Neural cell (in vitro differentiated cells): ENCODE results near the gene PLEKHA8. TPM values are rescaled to one million over a fixed set of nuclear protein-coding genes. Genes with fewer than 3 reads are reported as not detected.

Experiments used
- H2AFZ ChIP-seq: fragments of 200-600, 300-800 bp; sonication (generic), shearing (Covaris generic); 2 replicates; pipeline ENCODE4 v1.6.0; 2014; ENCODE audit warnings: low read depth, mild to moderate bottlenecking, antibody characterized with exemption, low read length, moderate library complexity
- H3F3A ChIP-seq: fragments of 200-600 bp; shearing (Covaris generic); 2 replicates; pipeline ENCODE4 v1.6.1; 2016; ENCODE audit warnings: mild to moderate bottlenecking, moderate library complexity, mixed read lengths, antibody characterized with exemption, low read length; ENCODE audit not compliant: insufficient read depth, poor library complexity, severe bottlenecking
- H3K27ac ChIP-seq: fragments of 200-600, 300-800 bp; sonication (generic), shearing (Covaris generic); 2 replicates; pipeline ENCODE4 v1.5.1; 2014; ENCODE audit warnings: mild to moderate bottlenecking, low read length, moderate library complexity
- H3K27me3 ChIP-seq: fragments of 300-800, 200-600 bp; sonication (generic), shearing (Covaris generic); 2 replicates; pipeline ENCODE4 v1.6.0; 2014; ENCODE audit warnings: mild to moderate bottlenecking, low read depth, low read length, moderate library complexity; ENCODE audit not compliant: insufficient read depth
- H3K36me3 ChIP-seq: fragments of 300-800, 200-600 bp; sonication (generic), shearing (Covaris generic); 2 replicates; pipeline ENCODE4 v1.5.1; 2014; ENCODE audit warnings: mild to moderate bottlenecking, antibody characterized with exemption, low read length, moderate library complexity; ENCODE audit not compliant: insufficient read depth
- H3K4me2 ChIP-seq: fragments of 300-800, 200-600 bp; sonication (generic), shearing (Covaris generic); 2 replicates; pipeline ENCODE4 v1.6.0; 2014; ENCODE audit warnings: mild to moderate bottlenecking, low read length
- H3K4me3 ChIP-seq: fragments of 300-800, 200-600 bp; sonication (generic), shearing (Covaris generic); 2 replicates; pipeline ENCODE4 v1.5.1; 2014; ENCODE audit warnings: mild to moderate bottlenecking, low read length, moderate library complexity
- H3K79me2 ChIP-seq: fragments of 200-600 bp; shearing (Covaris generic); replicated peaks from 2 replicates; pipeline ENCODE4 v1.6.0; 2014; ENCODE audit warnings: mild to moderate bottlenecking, low read length, moderate library complexity; ENCODE audit not compliant: insufficient read depth
- H3K9ac ChIP-seq: fragments of 300-800, 200-600 bp; sonication (generic), shearing (Covaris generic); 2 replicates; pipeline ENCODE4 v1.6.1; 2016; ENCODE audit warnings: mild to moderate bottlenecking, low read length, mixed read lengths
- H3K9me2 ChIP-seq: fragments of 200-600 bp; shearing (Covaris generic); 2 replicates; pipeline ENCODE4 v1.6.1; 2016; ENCODE audit warnings: mild to moderate bottlenecking, low read length, mixed read lengths; ENCODE audit not compliant: insufficient read depth
- H3K9me3 ChIP-seq: fragments of 200-600, 300-800 bp; sonication (generic), shearing (Covaris generic); 2 replicates; pipeline ENCODE4 v1.6.1; 2016; ENCODE audit warnings: mild to moderate bottlenecking, mixed run types, low read length, moderate library complexity, mixed read lengths
- H4K20me1 ChIP-seq: fragments of 200-600 bp; shearing (Covaris generic); 2 replicates; pipeline ENCODE4 v1.6.1; 2016; ENCODE audit warnings: mild to moderate bottlenecking, mixed run types; ENCODE audit not compliant: insufficient read depth
- CTCF ChIP-seq: fragments of 450-650 bp; IDR thresholded peaks from 2 replicates; pipeline ENCODE4 v1.5.1; 2014; ENCODE audit warnings: antibody characterized with exemption, mild to moderate bottlenecking, moderate library complexity; ENCODE audit not compliant: poor library complexity, severe bottlenecking
- EP300 ChIP-seq: fragments of 450-650 bp; conservative IDR thresholded peaks from 2 replicates; pipeline ENCODE4 v1.6.1; 2014; ENCODE audit warnings: antibody characterized with exemption, mild to moderate bottlenecking, moderate library complexity; ENCODE audit not compliant: poor library complexity, severe bottlenecking
- EZH2 ChIP-seq: fragments of 200-600, 300-800 bp; shearing (Covaris generic), sonication (generic); IDR thresholded peaks from 2 replicates; pipeline ENCODE4 v1.6.1; 2014; ENCODE audit warnings: antibody characterized with exemption, low read length, borderline replicate concordance, mild to moderate bottlenecking; ENCODE audit not compliant: insufficient read depth, poor library complexity, severe bottlenecking
- MXI1 ChIP-seq: fragments of 450-650 bp; conservative IDR thresholded peaks from 2 replicates; pipeline ENCODE4 v1.6.1; 2014; ENCODE audit warnings: antibody characterized with exemption, mild to moderate bottlenecking; ENCODE audit not compliant: poor library complexity, severe bottlenecking
- POLR2AphosphoS5 ChIP-seq: IDR thresholded peaks from 2 replicates; pipeline ENCODE4 v1.6.1; 2012
- RAD21 ChIP-seq: fragments of 450-650 bp; conservative IDR thresholded peaks from 2 replicates; pipeline ENCODE4 v1.6.1; 2014; ENCODE audit warnings: antibody characterized with exemption, mild to moderate bottlenecking, moderate library complexity
- SMC3 ChIP-seq: fragments of 450-650 bp; conservative IDR thresholded peaks from 2 replicates; pipeline ENCODE4 v1.6.1; 2014; ENCODE audit warnings: antibody characterized with exemption, mild to moderate bottlenecking, moderate library complexity; ENCODE audit not compliant: poor library complexity
- TAF1 ChIP-seq: IDR thresholded peaks from 2 replicates; pipeline ENCODE4 v1.6.1; 2012; ENCODE audit warnings: low read depth
- polyA plus RNA-seq: library from polyadenylated mRNA; depleted of rRNA; stranded (reverse); fragments of >200 nt; gene quantifications from 2 replicates; pipeline ENCODE4 v1.2.3, GENCODE V29; 2014
- TF ChIP-seq, protein P1 (sequence below): IDR thresholded peaks from 2 replicates; pipeline ENCODE4 v1.6.1; 2012; ENCODE audit warnings: borderline replicate concordance

Gene PLEKHA8
- polyA plus RNA-seq, 1 donor from 2014 or later = 43.1 TPM

- Histone ChIP-seq H4K20me1 (no peaks in the 10 kb centered on the region), H3K9ac (no peak overlapping the region), H3K79me2 (no peaks in the 10 kb centered on the region), H3K9me3 (no peaks in the 10 kb centered on the region), H3K9me2 (no peaks in the 10 kb centered on the region), H2AFZ (no peak overlapping the region), H3K27me3 (no peaks in the 10 kb centered on the region), H3F3A (no peaks in the 10 kb centered on the region), H3K36me3 (no peaks in the 10 kb centered on the region), H3K4me2 (no peak overlapping the region), H3K27ac (peak overlapping the region; percentile 40), H3K4me3 (peak overlapping the region; percentile 3)
- no peak for TF ChIP-seq MXI1
- TF ChIP-seq CTCF = peak; percentile 23
- TF ChIP-seq RAD21 = peak; percentile 16
- TF ChIP-seq EP300 = peak; percentile 14
Observed at GRCh38 chr7:30166155-30166840, 138.1 kb downstream of the PLEKHA8 start.

GRCh38 chr7:30166841-30167235 lies 138.6 kb downstream of the PLEKHA8 start:
- Histone ChIP-seq H3K27me3 (no peaks in the 10 kb centered on the region), H3F3A (no peaks in the 10 kb centered on the region), H2AFZ (no peak overlapping the region), H3K27ac (peak overlapping the region; percentile 40), H3K9ac (no peak overlapping the region), H3K79me2 (no peaks in the 10 kb centered on the region), H3K9me3 (no peaks in the 10 kb centered on the region), H3K36me3 (no peaks in the 10 kb centered on the region), H3K9me2 (no peaks in the 10 kb centered on the region), H4K20me1 (no peaks in the 10 kb centered on the region), H3K4me3 (peak overlapping the region; percentile 3), H3K4me2 (no peak overlapping the region)
- TF ChIP-seq SMC3 (no peak), MXI1 (no peak), POLR2AphosphoS5 (no peak), TAF1 (no peak), EZH2 (no peak), RAD21 (no peak), CTCF (no peak), EP300 (no peak)
- TF ChIP-seq, protein P1, sequence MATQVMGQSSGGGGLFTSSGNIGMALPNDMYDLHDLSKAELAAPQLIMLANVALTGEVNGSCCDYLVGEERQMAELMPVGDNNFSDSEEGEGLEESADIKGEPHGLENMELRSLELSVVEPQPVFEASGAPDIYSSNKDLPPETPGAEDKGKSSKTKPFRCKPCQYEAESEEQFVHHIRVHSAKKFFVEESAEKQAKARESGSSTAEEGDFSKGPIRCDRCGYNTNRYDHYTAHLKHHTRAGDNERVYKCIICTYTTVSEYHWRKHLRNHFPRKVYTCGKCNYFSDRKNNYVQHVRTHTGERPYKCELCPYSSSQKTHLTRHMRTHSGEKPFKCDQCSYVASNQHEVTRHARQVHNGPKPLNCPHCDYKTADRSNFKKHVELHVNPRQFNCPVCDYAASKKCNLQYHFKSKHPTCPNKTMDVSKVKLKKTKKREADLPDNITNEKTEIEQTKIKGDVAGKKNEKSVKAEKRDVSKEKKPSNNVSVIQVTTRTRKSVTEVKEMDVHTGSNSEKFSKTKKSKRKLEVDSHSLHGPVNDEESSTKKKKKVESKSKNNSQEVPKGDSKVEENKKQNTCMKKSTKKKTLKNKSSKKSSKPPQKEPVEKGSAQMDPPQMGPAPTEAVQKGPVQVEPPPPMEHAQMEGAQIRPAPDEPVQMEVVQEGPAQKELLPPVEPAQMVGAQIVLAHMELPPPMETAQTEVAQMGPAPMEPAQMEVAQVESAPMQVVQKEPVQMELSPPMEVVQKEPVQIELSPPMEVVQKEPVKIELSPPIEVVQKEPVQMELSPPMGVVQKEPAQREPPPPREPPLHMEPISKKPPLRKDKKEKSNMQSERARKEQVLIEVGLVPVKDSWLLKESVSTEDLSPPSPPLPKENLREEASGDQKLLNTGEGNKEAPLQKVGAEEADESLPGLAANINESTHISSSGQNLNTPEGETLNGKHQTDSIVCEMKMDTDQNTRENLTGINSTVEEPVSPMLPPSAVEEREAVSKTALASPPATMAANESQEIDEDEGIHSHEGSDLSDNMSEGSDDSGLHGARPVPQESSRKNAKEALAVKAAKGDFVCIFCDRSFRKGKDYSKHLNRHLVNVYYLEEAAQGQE = no peak
